ENCODE results near the gene GOLGA8B. TPM values are rescaled to one million over a fixed set of nuclear protein-coding genes. Genes with fewer than 3 reads are reported as not detected.

GOLGA8B gene
- total RNA-seq, 1 experiment from 2014 or later: 42.1 TPM

DNA sequence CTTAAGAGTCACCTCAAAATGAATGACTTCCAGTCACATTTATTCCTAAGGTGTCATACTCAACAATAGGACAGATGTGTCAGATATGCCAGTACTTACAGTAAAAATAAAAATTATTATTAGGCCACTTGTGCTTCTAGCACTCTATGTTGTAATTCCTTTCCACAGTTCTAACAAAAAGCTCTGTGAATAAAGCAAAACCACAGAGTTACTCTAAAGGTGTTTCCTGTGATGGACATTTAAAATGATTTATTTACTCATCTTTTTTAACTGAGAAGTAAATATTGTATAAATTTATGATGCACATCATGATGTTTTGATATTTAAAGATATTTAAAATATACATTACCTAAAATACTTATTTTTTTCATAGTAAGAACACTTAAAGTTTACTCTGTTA, 13.9 kb upstream of the GOLGA8B start:
- Histone ChIP-seq H3K23ac (ENCODE audit: insufficient read length, low read depth, low read length) (no peak overlapping the region), H2BK20ac (ENCODE audit: low read depth, low read length, poor library complexity, severe bottlenecking) (no peak overlapping the region), H2BK5ac (ENCODE audit: insufficient read length, low read length) (no peak overlapping the region), H3K79me1 (ENCODE audit: insufficient read depth, low read depth, low read length, poor library complexity, severe bottlenecking) (no peaks in the 10 kb centered on the region), H3K14ac (ENCODE audit: insufficient read depth, low read length) (no peak overlapping the region), H3K9ac (ENCODE audit: extremely low read depth, insufficient read length, low read length) (no peak overlapping the region), H2AK5ac (ENCODE audit: insufficient read length, low read length) (no peak overlapping the region), H4K20me1 (ENCODE audit: control insufficient read depth, insufficient read depth, insufficient read length) (no peaks in the 10 kb centered on the region), H3K23me2 (ENCODE audit: insufficient read length, low read depth, low read length, poor library complexity, severe bottlenecking) (no peaks in the 10 kb centered on the region), H4K8ac (replicated peaks; ENCODE audit: insufficient read length, low read depth, low read length) (no peak overlapping the region), H4K5ac (ENCODE audit: insufficient read length, low read depth, low read length) (no peak overlapping the region), H3K4ac (ENCODE audit: low read depth, low read length) (no peak overlapping the region), H3K56ac (ENCODE audit: insufficient read length, low read depth, low read length) (no peak overlapping the region), H3T11ph (ENCODE audit: low read length) (no peak overlapping the region), H3K9me3 (ENCODE audit: control insufficient read depth, low read depth, low read length) (no peaks in the 10 kb centered on the region), H3K27ac (ENCODE audit: insufficient read length, low read depth, low read length) (no peak overlapping the region), H2BK15ac (ENCODE audit: low read depth, low read length) (no peak overlapping the region), H3K27me3 (ENCODE audit: insufficient read depth, low read length) (no peaks in the 10 kb centered on the region), H3K18ac (ENCODE audit: insufficient read length, low read depth, low read length) (no peak overlapping the region), H2BK12ac (ENCODE audit: insufficient read length, low read depth, low read length) (no peak overlapping the region), H2BK120ac (ENCODE audit: low read depth, low read length, poor library complexity, severe bottlenecking) (no peak overlapping the region), H2AFZ (ENCODE audit: low read length) (no peak overlapping the region), H3K79me2 (ENCODE audit: insufficient read depth, low read length) (no peaks in the 10 kb centered on the region), H3K4me1 (ENCODE audit: insufficient read depth, low read length) (no peaks in the 10 kb centered on the region), H4K91ac (ENCODE audit: insufficient read length, low read depth, low read length) (no peak overlapping the region), H3K4me2 (ENCODE audit: insufficient read depth, insufficient read length, low read length) (no peak overlapping the region)
- Mint-ChIP-seq H3K4me1 (no peaks in the 10 kb centered on the region), H3K36me3 (ENCODE audit: insufficient read depth in 1 of 3, low read depth in 3 of 3) (no peaks in the 10 kb centered on the region), H3K9me3 (no peaks in the 10 kb centered on the region), H3K4me3 (no peak overlapping the region), H3K27me3 (ENCODE audit: low read depth) (peaks cover 2% of the 10 kb centered on the region), H3K27ac (no peak overlapping the region)
- DNase-seq: no peak
- TF ChIP-seq, protein P1, sequence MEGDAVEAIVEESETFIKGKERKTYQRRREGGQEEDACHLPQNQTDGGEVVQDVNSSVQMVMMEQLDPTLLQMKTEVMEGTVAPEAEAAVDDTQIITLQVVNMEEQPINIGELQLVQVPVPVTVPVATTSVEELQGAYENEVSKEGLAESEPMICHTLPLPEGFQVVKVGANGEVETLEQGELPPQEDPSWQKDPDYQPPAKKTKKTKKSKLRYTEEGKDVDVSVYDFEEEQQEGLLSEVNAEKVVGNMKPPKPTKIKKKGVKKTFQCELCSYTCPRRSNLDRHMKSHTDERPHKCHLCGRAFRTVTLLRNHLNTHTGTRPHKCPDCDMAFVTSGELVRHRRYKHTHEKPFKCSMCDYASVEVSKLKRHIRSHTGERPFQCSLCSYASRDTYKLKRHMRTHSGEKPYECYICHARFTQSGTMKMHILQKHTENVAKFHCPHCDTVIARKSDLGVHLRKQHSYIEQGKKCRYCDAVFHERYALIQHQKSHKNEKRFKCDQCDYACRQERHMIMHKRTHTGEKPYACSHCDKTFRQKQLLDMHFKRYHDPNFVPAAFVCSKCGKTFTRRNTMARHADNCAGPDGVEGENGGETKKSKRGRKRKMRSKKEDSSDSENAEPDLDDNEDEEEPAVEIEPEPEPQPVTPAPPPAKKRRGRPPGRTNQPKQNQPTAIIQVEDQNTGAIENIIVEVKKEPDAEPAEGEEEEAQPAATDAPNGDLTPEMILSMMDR (conservative IDR thresholded peaks at IDR 0.05): no peak
